Panc1 (cell line): ENCODE data around the gene NR2C1.

Experiments
- CTCF ChIP-seq: fragments of 450-650 bp; IDR thresholded peaks from 2 replicates; pipeline ENCODE4 v1.5.1; 2017; ENCODE audit warnings: mild to moderate bottlenecking
- REST ChIP-seq, 2 experiments: IDR thresholded peaks; 2 replicates each; pipeline ENCODE4 v1.6.1; 2011 to 2012; ENCODE audit warnings: low read depth in 2 of 2, control low read depth in 1 of 2, low read length in 1 of 2, mild to moderate bottlenecking in 1 of 2, moderate library complexity in 1 of 2; ENCODE audit not compliant: insufficient read depth in 1 of 2
- TCF7L2 ChIP-seq: IDR thresholded peaks from 2 replicates; pipeline ENCODE4 v1.6.1; 2011; ENCODE audit warnings: mild to moderate bottlenecking, low read depth, low read length, inconsistent platforms

- TF ChIP-seq TCF7L2 = peak; percentile 89
- TF ChIP-seq CTCF = no peak
- no peak for TF ChIP-seq REST (IDR thresholded peaks at IDR 0.05; ENCODE audit: insufficient read depth in 1 of 2, low read depth in 2 of 2, low read length in 1 of 2)
These were observed 10.5 kb upstream of the NR2C1 start for GRCh38 chr12:95083938-95084337.
